GM18517 (cell line): ENCODE data around the gene PIM2.

Experiments used
- ATAC-seq: cut with Tn5 transposase; IDR thresholded peaks from one replicate; pipeline ENCODE4 v1.9.1; 2021; ENCODE audit warnings: mild to moderate bottlenecking, moderate library complexity; ENCODE audit not compliant: unreplicated experiment

PIM2 gene

GRCh38 chrX:48918643-48919340 lies at the start of gene PIM2:
Gene PIM2, minus strand, starts transcription at chrX:48919024. Its CDS starts 190 bp downstream, at chrX:48918834.
- ATAC-seq: peak; percentile 58

GRCh38 chrX:48968377-48968776 lies 49.6 kb upstream of the PIM2 start:
- ATAC-seq: no peak

- no peak for ATAC-seq
Observed at GRCh38 chrX:48966796-48967579, 48.2 kb upstream of the PIM2 start.

- no peak for ATAC-seq
Observed at GRCh38 chrX:48965959-48966358, 47.1 kb upstream of the PIM2 start.

- ATAC-seq: no peak
Observed at GRCh38 chrX:48961585-48962091, 42.8 kb upstream of the PIM2 start.

GRCh38 chrX:48960291-48960690 lies 41.5 kb upstream of the PIM2 start:
- ATAC-seq: no peak

GRCh38 chrX:48958635-48959094 lies 39.8 kb upstream of the PIM2 start:
- no peak for ATAC-seq

- peak; percentile 76 for ATAC-seq
Observed at GRCh38 chrX:48957827-48958634, 39.2 kb upstream of the PIM2 start.

- peak; percentile 37 for ATAC-seq
Observed at GRCh38 chrX:48957477-48957826, 38.6 kb upstream of the PIM2 start, which contains the start of gene OTUD5. Gene OTUD5, minus strand, starts transcription at chrX:48957607. Its CDS starts 37 bp downstream, at chrX:48957570.

GRCh38 chrX:48956728-48957414 lies 38.0 kb upstream of the PIM2 start:
- no peak for ATAC-seq

GRCh38 chrX:48948589-48948988 lies 29.8 kb upstream of the PIM2 start:
- no peak for ATAC-seq

GRCh38 chrX:48945517-48946348 lies 26.9 kb upstream of the PIM2 start:
- peak; percentile 56 for ATAC-seq

- ATAC-seq: no peak
Observed at GRCh38 chrX:48942895-48943294, 24.1 kb upstream of the PIM2 start.

GRCh38 chrX:48940404-48940955 lies 21.7 kb upstream of the PIM2 start:
- no peak for ATAC-seq

GRCh38 chrX:48939524-48940228 lies 20.9 kb upstream of the PIM2 start:
- no peak for ATAC-seq

GRCh38 chrX:48938721-48939425 lies 20.0 kb upstream of the PIM2 start:
- peak; percentile 59 for ATAC-seq

GRCh38 chrX:48937054-48937907 lies 18.5 kb upstream of the PIM2 start:
- ATAC-seq: peak; percentile 56
